GM12878 (cell line): ENCODE measurements around the gene MAP3K21. TPM values are rescaled to one million over a fixed set of nuclear protein-coding genes. Genes with fewer than 3 reads are reported as not detected.

Experiments used
- ATAC-seq: fragments of 200-7000 bp; cut with Tn5 transposase; 3 replicates; pipeline ENCODE4 v1.9.1; 2020; ENCODE audit warnings: mild to moderate bottlenecking, moderate library complexity
- BruUV-seq: library from RNA; stranded (reverse); fragments of 400-500 nt; replicated peaks from 2 replicates; lab custom pipeline; 2021; lab: Mats Ljungman, UMichigan
- CTCF ChIA-PET: fragments of 300-600 bp; sonication (Branson Sonifier 250); formaldehyde crosslinking; extraction: SDS; loops from one replicate; lab custom pipeline; 2021; ENCODE audit warnings: inconsistent platforms; lab: Yijun Ruan, JAX
- POLR2A ChIA-PET: fragments of 350-600 bp; formaldehyde crosslinking; extraction: SDS; loops from one replicate; lab custom pipeline; 2021; ENCODE audit warnings: inconsistent platforms; lab: Charles Lee
- RAD21 ChIA-PET: fragments of 300-600 bp; sonication (Branson Sonifier 250); formaldehyde crosslinking; loops from one replicate; lab custom pipeline; 2023; ENCODE audit warnings: antibody characterized with exemption; ENCODE audit not compliant: unreplicated experiment; lab: Charles Lee
- SMC1A ChIA-PET: fragments of 300-600 bp; sonication (Branson Sonifier 250); formaldehyde crosslinking; loops from one replicate; lab custom pipeline; 2023; ENCODE audit not compliant: unreplicated experiment, uncharacterized antibody; lab: Charles Lee
- DNase-seq: peaks from one replicate; pipeline ENCODE4 v3.0.0-alpha.2; 2011; ENCODE audit warnings: low read depth, low spot score
- FAIRE-seq: peaks from 3 replicates; lab custom pipeline; 2011; peaks lifted over from hg19 to GRCh38; lab: Jason Lieb, UNC
- H2AFZ ChIP-seq: 2 replicates; pipeline ENCODE4 v1.6.0; 2011; ENCODE audit warnings: low read depth, low read length, control low read depth; ENCODE audit not compliant: control insufficient read depth
- H3K27ac ChIP-seq: 2 replicates; pipeline ENCODE4 v1.5.1; 2011; ENCODE audit warnings: control low read depth; ENCODE audit not compliant: control insufficient read depth, insufficient read depth
- H3K27me3 ChIP-seq, 2 experiments: replicated peaks in 1 of 2; 2 replicates each; pipeline versions ENCODE4 v1.6.0 to v1.6.1; 2011; ENCODE audit warnings: low read length in 1 of 2; ENCODE audit not compliant: control insufficient read depth in 2 of 2, insufficient read depth in 2 of 2
- H3K36me3 ChIP-seq, 2 experiments: 2 replicates each; pipeline ENCODE4 v1.5.1; 2011; ENCODE audit warnings: low read length in 1 of 2; ENCODE audit not compliant: control insufficient read depth in 2 of 2, insufficient read depth in 2 of 2
- H3K4me1 ChIP-seq: 2 replicates; pipeline ENCODE4 v1.6.1; 2011; ENCODE audit warnings: mild to moderate bottlenecking, low read length, moderate library complexity, mixed read lengths; ENCODE audit not compliant: control insufficient read depth, insufficient read depth
- H3K4me2 ChIP-seq: 2 replicates; pipeline ENCODE4 v1.6.0; 2011; ENCODE audit warnings: control low read depth; ENCODE audit not compliant: control insufficient read depth, insufficient read depth
- H3K4me3 ChIP-seq: fragments of 200-600 bp; sonication (generic); 2 replicates; pipeline ENCODE4 v1.5.1; 2016
- H3K79me2 ChIP-seq: 2 replicates; pipeline ENCODE4 v1.6.0; 2011; ENCODE audit warnings: low read length; ENCODE audit not compliant: control insufficient read depth, insufficient read depth
- H3K9ac ChIP-seq: 2 replicates; pipeline ENCODE4 v1.8.0; 2011; ENCODE audit warnings: low read length, control low read depth, mixed read lengths; ENCODE audit not compliant: control insufficient read depth, insufficient read depth
- H3K9me3 ChIP-seq: replicated peaks from 3 replicates; pipeline ENCODE4 v1.5.1; 2011; ENCODE audit warnings: mild to moderate bottlenecking, low read length; ENCODE audit not compliant: control insufficient read depth, insufficient read depth
- H4K20me1 ChIP-seq: 2 replicates; pipeline ENCODE4 v1.6.0; 2011; ENCODE audit not compliant: control insufficient read depth, insufficient read depth
- CREB1 ChIP-seq: IDR thresholded peaks from 2 replicates; pipeline ENCODE4 v1.6.1; 2012; ENCODE audit warnings: low read depth, mild to moderate bottlenecking, inconsistent platforms
- FOXK2 ChIP-seq: fragments of 450-650 bp; IDR thresholded peaks from 2 replicates; pipeline ENCODE4 v1.6.1; 2017; ENCODE audit warnings: mild to moderate bottlenecking, moderate library complexity
- FOXM1 ChIP-seq: IDR thresholded peaks from 2 replicates; pipeline ENCODE4 v1.6.1; 2012; ENCODE audit warnings: low read depth, mild to moderate bottlenecking, inconsistent platforms, low read length, moderate library complexity
- KDM1A ChIP-seq: fragments of 200-600 bp; sonication (generic); IDR thresholded peaks from 2 replicates; pipeline ENCODE4 v1.6.1; 2016; ENCODE audit warnings: borderline replicate concordance
- LARP7 ChIP-seq: fragments of 450-650 bp; IDR thresholded peaks from 2 replicates; pipeline ENCODE4 v1.6.1; 2017; ENCODE audit warnings: mild to moderate bottlenecking
- NBN ChIP-seq: fragments of 450-650 bp; IDR thresholded peaks from 2 replicates; pipeline ENCODE4 v1.6.1; 2016
- PAX5 ChIP-seq: IDR thresholded peaks from 2 replicates; pipeline ENCODE4 v1.6.1; 2011; ENCODE audit warnings: low read depth, low read length, borderline replicate concordance
- PAX8 ChIP-seq: fragments of 450-650 bp; IDR thresholded peaks from 2 replicates; pipeline ENCODE4 v1.6.1; 2017; ENCODE audit warnings: mild to moderate bottlenecking, moderate library complexity
- POLR2AphosphoS5 ChIP-seq: IDR thresholded peaks from 2 replicates; pipeline ENCODE4 v1.6.1; 2011; ENCODE audit warnings: mild to moderate bottlenecking, low read length, inconsistent platforms
- RUNX3 ChIP-seq: IDR thresholded peaks from 2 replicates; pipeline ENCODE4 v1.6.1; 2012; ENCODE audit warnings: low read length, inconsistent platforms
- SP1 ChIP-seq: IDR thresholded peaks from one replicate; pipeline ENCODE4 v1.6.1; 2011; ENCODE audit warnings: low read depth, low read length
- SREBF2 ChIP-seq: IDR thresholded peaks from 2 replicates; pipeline ENCODE4 v1.6.1; 2012; ENCODE audit warnings: mild to moderate bottlenecking, low read length
- SRF ChIP-seq, 2 experiments: IDR thresholded peaks; 2 replicates each; pipeline ENCODE4 v1.6.1; 2011; ENCODE audit warnings: low read depth in 2 of 2, low read length in 2 of 2, mild to moderate bottlenecking in 1 of 2, moderate library complexity in 1 of 2
- STAT3 ChIP-seq: IDR thresholded peaks from 2 replicates; pipeline ENCODE4 v1.6.1; 2011; ENCODE audit warnings: low read depth, low read length, improper control_type of control experiment
- TBL1XR1 ChIP-seq: IDR thresholded peaks from 2 replicates; pipeline ENCODE4 v1.6.1; 2012; ENCODE audit warnings: low read depth, low read length, improper control_type of control experiment
- ZNF384 ChIP-seq: IDR thresholded peaks from 2 replicates; pipeline ENCODE4 v1.6.1; 2012; ENCODE audit warnings: low read depth, mild to moderate bottlenecking, low read length, improper control_type of control experiment, borderline replicate concordance
- WGBS: methylation state at CpG from one replicate; pipeline ENCODE4 v1.1.6; 2016; ENCODE audit warnings: low lambda C conversion rate; ENCODE audit not compliant: insufficient replicate concordance, insufficient coverage; ENCODE audit errors: missing lambda C conversion rate; 5-methylcytosine and 5-hydroxymethylcytosine counted together
- in situ Hi-C: fragments of 300-500 bp; cut with MboI; formaldehyde crosslinking; loops from 9 replicates; pipeline ENCODE4 v1.14.3; 2018; ENCODE audit warnings: mixed read lengths
- intact Hi-C: fragments of 100-400 bp; cut with micrococcal nuclease; formaldehyde crosslinking; loops from one replicate; pipeline ENCODE4 v1.14.2; 2022; ENCODE audit not compliant: unreplicated experiment
- polyA plus RNA-seq, 11 experiments: library from polyadenylated mRNA; depleted of rRNA in 4 of 11; unstranded in 6 of 11; stranded (reverse) in 5 of 11; fragments of >200 nt; fragmentation: Nextera tagmentation in 4 of 11; fragmentation: Illumina TruSeq in 1 of 11; extraction: Ambion mirVana in 4 of 11; extraction: Trizol in 1 of 11; gene quantifications; 1 replicate in 1 of 11; 2 replicates in 10 of 11; pipeline versions ENCODE4 v1.2.1 to v1.2.3, GENCODE V29; 2011 to 2016; ENCODE audit warnings: inconsistent platforms in 2 of 11, missing spikeins in 2 of 11, low read depth in 1 of 11
- total RNA-seq, 4 experiments: library from RNA; depleted of rRNA in 3 of 4; stranded (reverse); fragments of >200 nt in 3 of 4; fragmentation: Illumina TruSeq in 1 of 4; extraction: Trizol in 1 of 4; gene quantifications; 2 replicates each; pipeline versions ENCODE4 v1.2.1 to v1.2.3, GENCODE V29; 2013 to 2021

The MAP3K21 gene
- total and polyA plus RNA-seq, 10 of the 15 experiments (the other 5 are each of a cell fraction or from before 2014, with no cell fraction given): 0.02 to 0.21 (median 0.09) TPM; not detected in 1

DNA sequence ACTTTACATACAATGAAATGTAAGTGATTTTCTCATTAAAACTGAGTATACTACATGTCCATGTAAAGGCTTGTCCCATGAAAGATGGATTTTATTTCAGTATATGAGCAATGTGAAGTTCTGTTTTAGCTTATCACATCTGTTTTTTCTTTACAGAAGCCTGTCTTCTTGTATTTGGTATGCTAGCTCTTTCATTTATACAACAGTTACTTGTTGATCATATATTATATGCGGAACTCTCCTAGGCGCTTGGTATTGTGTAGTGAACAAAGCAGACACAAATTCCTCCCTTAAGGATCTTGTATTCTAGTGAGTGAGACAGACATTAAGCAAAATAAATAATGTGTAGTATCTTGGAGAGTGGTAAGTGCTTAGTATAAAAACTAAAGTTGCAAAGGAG is 10.6 kb downstream of the MAP3K21 start (continued):
- TF ChIP-seq STAT3: no peak
- no peak for TF ChIP-seq FOXM1
- TF ChIP-seq LARP7: no peak
- TF ChIP-seq RUNX3: no peak
- TF ChIP-seq POLR2AphosphoS5: no peak
- TF ChIP-seq, all 136 proteins: peak for 0

- no TSS peak for BruUV-seq
- Histone ChIP-seq H3K79me2 (no peaks in the 10 kb centered on the region), H3K9ac (no peak overlapping the region), H2AFZ (no peak overlapping the region), H3K27me3 (no peaks in the 10 kb centered on the region)
- ChIA-PET CTCF (no interaction called here), RAD21 (no interaction called here), SMC1A (interaction anchor here (0.7 kb wide), 1 partner anchor 20 kb away, joined by 3 read pairs; no protein-coding TSS in a partner anchor)
- FAIRE-seq: no peak
- intact Hi-C loops: no loop called here
- 77% methylated on average over 3 of the region's 3 CpGs for WGBS
- TF ChIP-seq ZNF384 (no peak), KDM1A (no peak), TBL1XR1 (no peak), CREB1 (no peak), SREBF2 (no peak), PAX8 (no peak), PAX5 (no peak), SRF (IDR thresholded peaks at IDR 0.05; ENCODE audit: low read depth in 2 of 2, low read length in 2 of 2) (no peak), SP1 (no peak), FOXK2 (no peak), NBN (no peak)
- TF ChIP-seq, all 136 proteins: peak for 0
- no peak overlapping the region for H3K27ac ChIP-seq
- ATAC-seq: no peak
- no peaks in the 10 kb centered on the region for H3K36me3 ChIP-seq
- DNase-seq: no peak
- H3K4me3 ChIP-seq: no peak overlapping the region
- POLR2A ChIA-PET: no interaction called here
- no peak overlapping the region for H3K4me2 ChIP-seq
- H3K4me1 ChIP-seq: no peaks in the 10 kb centered on the region
- in situ Hi-C loops: no loop called here
- no peaks in the 10 kb centered on the region for H3K9me3 ChIP-seq
- H4K20me1 ChIP-seq: no peaks in the 10 kb centered on the region
Measured at GRCh38 chr1:233340031-233340555, 12.6 kb downstream of the MAP3K21 start.
